ENCODE results near the gene TMPRSS2. TPM values are rescaled to one million over a fixed set of nuclear protein-coding genes. Genes with fewer than 3 reads are reported as not detected.

Gene TMPRSS2
- 0.04 TPM in 1 of 5 replicates, not detected in the others for total RNA-seq (2022; extraction: Qiagen RNA extraction; ENCODE audit: low read depth)

DNA sequence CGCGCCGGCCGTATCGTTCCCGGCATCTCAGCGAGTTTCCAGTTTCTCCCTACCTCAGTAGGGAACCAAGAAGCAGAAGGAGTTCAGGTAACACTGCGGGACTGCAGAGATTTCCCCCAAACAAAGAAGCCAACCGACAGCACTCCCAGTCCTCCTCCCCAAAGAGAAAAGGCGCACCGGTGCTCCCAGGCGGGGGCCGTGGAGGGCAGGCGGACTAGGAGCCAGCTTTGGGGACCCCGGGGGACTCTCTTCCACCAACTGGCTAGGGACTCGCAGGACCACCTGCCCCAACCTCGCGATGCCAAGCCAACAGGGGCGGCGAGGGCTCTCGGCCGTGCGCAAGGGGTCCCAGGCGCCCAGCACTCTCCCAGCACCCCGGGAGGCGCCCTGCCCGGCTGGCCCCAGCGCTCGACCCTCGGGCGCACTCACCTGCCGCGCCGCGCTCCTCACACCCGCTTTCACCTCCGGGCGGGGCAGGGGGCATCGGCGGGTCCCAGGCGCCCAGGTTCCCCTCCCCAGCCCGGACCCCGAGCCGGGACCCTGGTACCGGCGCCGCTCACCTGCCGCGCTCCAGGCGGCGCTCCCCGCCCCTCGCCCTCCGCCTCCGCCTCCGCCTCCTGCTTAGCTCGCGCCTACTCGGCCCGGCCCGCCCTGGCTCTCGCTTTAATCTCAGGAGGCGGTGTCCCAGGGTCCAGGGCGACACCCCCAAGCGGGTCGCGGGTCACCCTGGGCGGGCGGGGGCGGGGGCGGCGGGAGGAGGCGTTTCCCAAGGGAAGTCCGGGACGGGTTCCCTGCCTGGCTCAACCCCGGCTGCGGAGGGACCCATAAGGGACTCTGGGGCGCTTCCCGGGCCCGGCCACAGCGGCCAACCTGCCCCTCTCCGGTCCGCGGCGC, at the start of gene TMPRSS2:
Gene TMPRSS2 (minus strand): TSS at position 638 of the 894 bp plus-strand sequence. CDS start 10,025 bp downstream, outside the sequence.

DNA sequence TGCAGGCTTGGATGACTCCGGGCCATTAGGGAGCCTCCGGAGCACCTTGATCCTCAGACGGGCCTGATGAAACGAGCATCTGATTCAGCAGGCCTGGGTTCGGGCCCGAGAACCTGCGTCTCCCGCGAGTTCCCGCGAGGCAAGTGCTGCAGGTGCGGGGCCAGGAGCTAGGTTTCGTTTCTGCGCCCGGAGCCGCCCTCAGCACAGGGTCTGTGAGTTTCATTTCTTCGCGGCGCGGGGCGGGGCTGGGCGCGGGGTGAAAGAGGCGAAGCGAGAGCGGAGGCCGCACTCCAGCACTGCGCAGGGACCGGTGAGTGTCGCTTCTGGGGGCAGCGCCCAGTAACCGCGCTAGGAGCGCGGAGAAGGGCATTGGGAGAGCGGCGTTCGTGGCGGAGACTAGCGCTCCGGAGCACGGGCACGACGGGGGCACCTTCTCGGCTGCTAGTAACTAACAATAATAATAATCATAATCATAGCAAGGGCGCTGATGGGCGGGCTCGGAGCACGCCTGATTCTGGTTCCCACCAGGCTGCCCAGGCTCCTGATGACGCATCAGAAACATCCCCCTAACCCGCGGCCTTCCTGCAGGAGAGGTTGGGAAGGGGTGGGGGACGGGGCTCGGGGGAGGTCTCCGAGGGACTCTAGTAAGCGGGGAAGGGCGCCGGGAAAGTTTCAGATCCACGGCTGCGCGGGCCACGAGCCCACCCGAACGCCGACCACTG, 81.8 kb downstream of the TMPRSS2 start, which contains the start of gene MX1:
Gene MX1 (plus strand): TSS at position 286 of the 722 bp plus-strand sequence. CDS start 5,832 bp downstream, outside the sequence.

Other genes with a start within 250 kb of the TMPRSS2 start
- not detected in 5 replicates for gene FAM3B, start 191.4 kb downstream of the TMPRSS2 start, total RNA-seq (2022; extraction: Qiagen RNA extraction; ENCODE audit: low read depth)
- gene MX2, start 146.1 kb downstream of the TMPRSS2 start, total RNA-seq (2022; extraction: Qiagen RNA extraction; ENCODE audit: low read depth), result 0.02 to 0.08 TPM (median 0.07 TPM) in 4 of 5 replicates, not detected in the other
- 1.3 to 2.9 TPM (median 1.6 TPM) in 5 replicates for gene MX1, start 81.9 kb downstream of the TMPRSS2 start, total RNA-seq (2022; extraction: Qiagen RNA extraction; ENCODE audit: low read depth)